Sigmoid colon (tissue), 3 donors: Measurements from ENCODE around the gene ANGPTL4.

Experiments
- CTCF ChIP-seq, 4 experiments: fragments of 450-650 bp in 3 of 4; fragments of 200-600 bp in 1 of 4; IDR thresholded peaks; one replicate each; pipeline ENCODE4 v1.5.1; 2016 to 2019; ENCODE audit warnings: antibody characterized with exemption in 4 of 4, mild to moderate bottlenecking in 3 of 4, moderate library complexity in 2 of 4
- POLR2A ChIP-seq, 2 donors: fragments of 450-650 bp; IDR thresholded peaks; one replicate each; pipeline ENCODE4 v1.6.1; 2016; ENCODE audit warnings: antibody characterized with exemption in 2 of 2, mild to moderate bottlenecking in 2 of 2, moderate library complexity in 2 of 2

- TF ChIP-seq POLR2A (IDR thresholded peaks at IDR 0.05) (no peak), CTCF (IDR thresholded peaks at IDR 0.05) (no peak)
These were observed 33.3 kb downstream of the ANGPTL4 start for GRCh38 chr19:8397271-8397670.
